Heart left ventricle (tissue), 16 donors: Measurements from ENCODE around the gene AGPAT2. TPM values are rescaled to one million over a fixed set of nuclear protein-coding genes. Genes with fewer than 3 reads are reported as not detected.

Source experiments
- ATAC-seq, 4 donors: fragments of 200-7000 bp; cut with Tn5 transposase; one replicate each; pipeline ENCODE4 v1.9.1; 2020 to 2022; ENCODE audit warnings: moderate library complexity in 4 of 4, mild to moderate bottlenecking in 3 of 4, moderate number of reproducible peaks in 1 of 4
- DNase-seq, 5 donors: peaks; one replicate each; pipeline ENCODE4 v3.0.0-alpha.2; 2020
- H3K27ac ChIP-seq, 12 donors: fragments of 200-600 bp; sonication (generic) in 4 of 12; one replicate each; pipeline versions ENCODE4 v1.5.0 to v1.8.0; 2016 to 2022; ENCODE audit warnings: mild to moderate bottlenecking in 2 of 12
- H3K27me3 ChIP-seq, 9 donors: fragments of 200-600 bp; sonication (generic) in 2 of 9; one replicate each; pipeline versions ENCODE4 v1.5.1 to v1.8.0; 2016 to 2022; ENCODE audit warnings: mild to moderate bottlenecking in 3 of 9
- H3K36me3 ChIP-seq, 9 donors: fragments of 200-600 bp; sonication (generic) in 2 of 9; one replicate each; pipeline versions ENCODE4 v1.5.0 to v1.8.0; 2018 to 2022; ENCODE audit warnings: mild to moderate bottlenecking in 2 of 9
- H3K4me1 ChIP-seq, 12 donors: fragments of 200-600 bp; sonication (generic) in 4 of 12; one replicate each; pipeline versions ENCODE4 v1.5.0 to v1.8.0; 2016 to 2022; ENCODE audit warnings: mild to moderate bottlenecking in 3 of 12
- H3K4me3 ChIP-seq, 12 donors: fragments of 200-600 bp; sonication (generic) in 4 of 12; one replicate each; pipeline versions ENCODE4 v1.5.0 to v1.8.0; 2017 to 2022; ENCODE audit warnings: mild to moderate bottlenecking in 9 of 12, moderate library complexity in 4 of 12
- H3K9me3 ChIP-seq, 12 donors: fragments of 200-600 bp; sonication (generic) in 4 of 12; one replicate each; pipeline versions ENCODE4 v1.5.0 to v1.8.0; 2016 to 2022; ENCODE audit warnings: mild to moderate bottlenecking in 1 of 12
- POLR2A ChIP-seq, 2 donors: fragments of 450-650 bp; IDR thresholded peaks; one replicate each; pipeline ENCODE4 v1.6.1; 2017; ENCODE audit warnings: antibody characterized with exemption in 2 of 2, mild to moderate bottlenecking in 2 of 2, moderate library complexity in 2 of 2
- WGBS, 4 donors: extraction: QIAGEN DNeasy Blood & Tissue Kit in 2 of 4; methylation state at CpG; one replicate each; pipeline versions ENCODE4 v1.1.5 to v1.1.7; 2013 to 2018; 5-methylcytosine and 5-hydroxymethylcytosine counted together
- intact Hi-C, 10 donors: fragments of 100-400 bp; cut with DNase I; formaldehyde crosslinking; loops; one replicate each; pipeline versions ENCODE4 v1.11.1 to v1.14.2; 2022
- polyA plus RNA-seq, 2 donors: library from polyadenylated mRNA; stranded (reverse); fragments of 200-250 nt; gene quantifications; one replicate each; pipeline ENCODE4 v1.2.3, GENCODE V29; 2013
- total RNA-seq, 9 donors: library from RNA; depleted of rRNA in 2 of 9; stranded (reverse); fragments of >200 nt in 2 of 9; fragmentation: NEBNext Ultra II Directional in 3 of 9; extraction: Animal tissue kit (Norgen Biotek cat#: 25700) in 3 of 9; gene quantifications; one replicate each; pipeline versions ENCODE4 v1.1.0 to v1.2.4, GENCODE V29; 2016 to 2023
- TF ChIP-seq, protein P1 (sequence below), 12 donors: fragments of 200-600 bp; sonication (generic) in 4 of 12; IDR thresholded peaks; one replicate each; pipeline versions ENCODE4 v1.5.0 to v1.8.0; 2018 to 2022; ENCODE audit warnings: antibody characterized with exemption in 12 of 12, mild to moderate bottlenecking in 5 of 12
- donor health status: ischemic (EF 13 %, LVEDD 7.1; RV severe dilation, severe dysfunction).
- donor health status: healthy with polysubstance abuse.
- donor health status: DM: no; HTN: yes; CAD: no.
- donor health status: DM: no; HTN: no; CAD: no.
- donor health status: ischemic (EF 25% LVEDD 6.9; RV normal size, moderate dysfunction).
- donor health status: ischemic (EF 25% LVEDD 5.7; RV mildly dilated, moderate dysfunction).
- donor health status: healthy.
- donor health status: DM: yes; HTN: yes; CAD: no.
- donor health status: ischemic (EF 35%, LVEDD 5.7; RV mildly dilated, moderate dysfunction).
- donor health status: nonischemic (EF 11% LVEDD 7.7; RV severe dilation, severe dysfunction).
- donor health status: DM: yes; HTN: yes; CAD: no.
- donor health status: PGD.
- donor health status: ischemic (EF 29% LVEDD 5.4; RV normal size, mild dysfunction).
- donor health status: nonischemic (EF 23%, LVEDD 6.1; RV moderate dilation, normal function).

Gene AGPAT2
- total and polyA plus RNA-seq, 11 donors = 52.4 to 122 (median 69.3) TPM

- intact Hi-C loops = no loop called here
- Histone ChIP-seq H3K9me3 (no peaks in the 10 kb centered on the region), H3K27me3 (peaks cover 0 to 33% (median 0%) of the 10 kb centered on the region in 9 donors), H3K36me3 (no peaks in the 10 kb centered on the region), H3K4me1 (peaks cover 0 to 63% (median 25%) of the 10 kb centered on the region in 12 donors), H3K27ac (peak overlapping the region; percentile 41 to 99 (median 94)), H3K4me3 (no peak overlapping the region)
- TF ChIP-seq, protein P1, sequence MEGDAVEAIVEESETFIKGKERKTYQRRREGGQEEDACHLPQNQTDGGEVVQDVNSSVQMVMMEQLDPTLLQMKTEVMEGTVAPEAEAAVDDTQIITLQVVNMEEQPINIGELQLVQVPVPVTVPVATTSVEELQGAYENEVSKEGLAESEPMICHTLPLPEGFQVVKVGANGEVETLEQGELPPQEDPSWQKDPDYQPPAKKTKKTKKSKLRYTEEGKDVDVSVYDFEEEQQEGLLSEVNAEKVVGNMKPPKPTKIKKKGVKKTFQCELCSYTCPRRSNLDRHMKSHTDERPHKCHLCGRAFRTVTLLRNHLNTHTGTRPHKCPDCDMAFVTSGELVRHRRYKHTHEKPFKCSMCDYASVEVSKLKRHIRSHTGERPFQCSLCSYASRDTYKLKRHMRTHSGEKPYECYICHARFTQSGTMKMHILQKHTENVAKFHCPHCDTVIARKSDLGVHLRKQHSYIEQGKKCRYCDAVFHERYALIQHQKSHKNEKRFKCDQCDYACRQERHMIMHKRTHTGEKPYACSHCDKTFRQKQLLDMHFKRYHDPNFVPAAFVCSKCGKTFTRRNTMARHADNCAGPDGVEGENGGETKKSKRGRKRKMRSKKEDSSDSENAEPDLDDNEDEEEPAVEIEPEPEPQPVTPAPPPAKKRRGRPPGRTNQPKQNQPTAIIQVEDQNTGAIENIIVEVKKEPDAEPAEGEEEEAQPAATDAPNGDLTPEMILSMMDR (IDR thresholded peaks at IDR 0.05) = no peak
- TF ChIP-seq POLR2A (IDR thresholded peaks at IDR 0.05) = no peak
- WGBS, 4 donors = 61 to 62% (median 62%) methylated on average over 43 of the region's 43 CpGs
- DNase-seq (peak in 3 of 5 donors; percentile 18 to 31 (median 25)), ATAC-seq (no peak)
Observed at GRCh38 chr9:136653323-136654079, 33.8 kb downstream of the AGPAT2 start.

DNA sequence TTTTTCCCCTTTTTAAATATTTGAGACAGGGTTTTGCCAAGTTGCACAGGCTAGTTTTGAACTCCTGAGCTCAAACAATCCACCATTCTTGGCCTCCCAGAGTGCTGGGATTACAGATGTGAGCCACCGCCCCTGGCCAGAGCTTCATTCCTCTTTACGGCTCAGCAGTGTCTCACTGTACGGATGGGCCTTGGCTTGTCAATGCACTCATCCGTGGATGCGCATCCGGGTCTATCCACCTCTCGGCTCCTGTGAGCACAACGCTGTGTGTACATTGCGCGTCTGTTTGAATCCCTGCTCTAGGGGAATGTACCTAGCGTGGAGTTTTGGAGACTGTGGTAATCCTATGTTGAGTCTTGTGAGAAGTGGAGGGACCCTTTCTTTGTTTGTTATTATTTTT, 35.4 kb downstream of the AGPAT2 start:
- 98 to 99% (median 98%) methylated on average over 11 of the region's 11 CpGs for WGBS, 4 donors
- Histone ChIP-seq H3K4me1 (peaks cover 0 to 67% (median 29%) of the 10 kb centered on the region in 12 donors), H3K27me3 (peaks cover 0 to 17% (median 0%) of the 10 kb centered on the region in 9 donors), H3K4me3 (no peak overlapping the region), H3K9me3 (no peaks in the 10 kb centered on the region), H3K27ac (no peak overlapping the region), H3K36me3 (no peaks in the 10 kb centered on the region)
- ATAC-seq (no peak), DNase-seq (no peak)
- TF ChIP-seq, protein P1 (IDR thresholded peaks at IDR 0.05) = no peak
- TF ChIP-seq POLR2A (IDR thresholded peaks at IDR 0.05) = no peak
- intact Hi-C loops = no loop called here

- Histone ChIP-seq H3K27me3 (peaks cover 0 to 9% (median 0%) of the 10 kb centered on the region in 9 donors), H3K9me3 (no peaks in the 10 kb centered on the region), H3K27ac (peak overlapping the region in 4 of 12 donors; percentile 20 to 97 (median 91)), H3K4me3 (no peak overlapping the region), H3K4me1 (peaks cover 0 to 69% (median 36%) of the 10 kb centered on the region in 12 donors), H3K36me3 (no peaks in the 10 kb centered on the region)
- ATAC-seq (no peak), DNase-seq (no peak)
- TF ChIP-seq, protein P1 (IDR thresholded peaks at IDR 0.05) = no peak
- TF ChIP-seq POLR2A (IDR thresholded peaks at IDR 0.05) = no peak
- 87 to 92% (median 89%) methylated on average over 10 of the region's 10 CpGs for WGBS, 4 donors
- intact Hi-C loops = no loop called here
Observed at GRCh38 chr9:136650648-136651047, 36.6 kb downstream of the AGPAT2 start.

DNA sequence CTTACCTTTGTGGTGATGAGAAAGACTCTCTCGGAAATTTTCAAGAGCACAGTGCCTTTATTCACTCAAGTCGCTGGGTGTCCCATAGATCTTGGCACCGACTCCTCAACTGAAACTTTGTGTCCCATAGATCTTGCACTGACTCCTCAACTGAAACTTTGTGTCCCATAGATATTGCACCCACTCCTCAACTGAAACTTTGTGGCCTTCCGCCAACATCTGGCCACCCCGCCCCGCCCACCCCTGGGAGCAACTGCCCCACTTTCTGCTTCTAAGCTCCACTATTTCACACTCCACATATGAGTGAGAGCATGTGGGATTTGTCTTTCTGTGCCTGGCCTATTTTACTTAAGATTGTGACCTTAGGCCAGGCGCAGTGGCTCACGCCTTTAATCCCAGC, 37.2 kb downstream of the AGPAT2 start:
- intact Hi-C loops = no loop called here

More for the DNA sequence above, 37.2 kb downstream of the AGPAT2 start:
- Histone ChIP-seq H3K27ac (peak overlapping the region in 11 of 12 donors; percentile 79 to 99 (median 94)), H3K4me3 (no peak overlapping the region), H3K36me3 (no peaks in the 10 kb centered on the region), H3K9me3 (no peaks in the 10 kb centered on the region), H3K4me1 (peaks cover 0 to 69% (median 36%) of the 10 kb centered on the region in 12 donors), H3K27me3 (peaks cover 0 to 7% (median 0%) of the 10 kb centered on the region in 9 donors)
- WGBS, 4 donors = 95 to 97% (median 96%) methylated on average over 8 of the region's 8 CpGs
- DNase-seq (no peak), ATAC-seq (no peak)
- no peak for TF ChIP-seq POLR2A (IDR thresholded peaks at IDR 0.05)
- TF ChIP-seq, protein P1 (IDR thresholded peaks at IDR 0.05) = no peak
